H1 (cell line): ENCODE measurements around the gene ACOX1. TPM values are rescaled to one million over a fixed set of nuclear protein-coding genes. Genes with fewer than 3 reads are reported as not detected.

Experiments
- CHD7 ChIP-seq: fragments of 300-600 bp; sonication (generic); IDR thresholded peaks from 2 replicates; pipeline ENCODE4 v1.7.1; 2012; ENCODE audit warnings: low read length, moderate library complexity, mild to moderate bottlenecking, inconsistent platforms; ENCODE audit not compliant: insufficient replicate concordance
- CTBP2 ChIP-seq: IDR thresholded peaks from 2 replicates; pipeline ENCODE4 v1.7.0; 2011; ENCODE audit warnings: borderline replicate concordance, mild to moderate bottlenecking, moderate library complexity, mixed read lengths, low read length; ENCODE audit not compliant: insufficient read depth, insufficient read length
- EGR1 ChIP-seq: IDR thresholded peaks from 2 replicates; pipeline ENCODE4 v1.6.1; 2011; ENCODE audit warnings: low read depth, low read length, borderline replicate concordance
- GABPA ChIP-seq: IDR thresholded peaks from 2 replicates; pipeline ENCODE4 v1.6.1; 2011; ENCODE audit warnings: mild to moderate bottlenecking, low read length, moderate library complexity, borderline replicate concordance; ENCODE audit not compliant: insufficient read depth
- HDAC2 ChIP-seq, 2 experiments: fragments of 300-600 bp in 1 of 2; sonication (generic) in 1 of 2; IDR thresholded peaks; 2 replicates each; pipeline ENCODE4 v1.6.1; 2011 to 2012; ENCODE audit warnings: low read depth in 2 of 2, low read length in 2 of 2, mild to moderate bottlenecking in 2 of 2, moderate library complexity in 2 of 2, borderline replicate concordance in 1 of 2, inconsistent platforms in 1 of 2
- HDAC6 ChIP-seq: IDR thresholded peaks from one replicate; pipeline ENCODE4 v1.7.1; 2012; ENCODE audit warnings: low read depth, mild to moderate bottlenecking, inconsistent platforms, low read length, moderate library complexity
- SAP30 ChIP-seq: fragments of 300-600 bp; sonication (generic); IDR thresholded peaks from 2 replicates; pipeline ENCODE4 v1.7.1; 2012; ENCODE audit warnings: low read length, moderate library complexity, mild to moderate bottlenecking, inconsistent platforms; ENCODE audit not compliant: insufficient read depth, insufficient replicate concordance
- SIN3A ChIP-seq, 2 experiments: IDR thresholded peaks in 1 of 2; conservative IDR thresholded peaks in 1 of 2; 2 replicates each; pipeline ENCODE4 v1.6.1; 2011 to 2012; ENCODE audit warnings: low read length in 2 of 2, improper control_type of control experiment in 1 of 2, low read depth in 1 of 2, mild to moderate bottlenecking in 1 of 2
- TAF7 ChIP-seq: optimal IDR thresholded peaks from 2 replicates; pipeline ENCODE3; 2011; ENCODE audit warnings: low read depth, mild to moderate bottlenecking, inconsistent platforms, low read length, moderate library complexity, borderline replicate concordance
- polyA plus RNA-seq, 7 experiments: library from polyadenylated mRNA; depleted of rRNA in 3 of 7; stranded (reverse) in 5 of 7; unstranded in 2 of 7; fragments of >200 nt in 5 of 7; fragments of 200-250 nt in 2 of 7; gene quantifications; 1 replicate in 5 of 7; 2 replicates in 1 of 7; 4 replicates in 1 of 7; pipeline versions ENCODE4 v1.2.1 to v1.2.3, GENCODE V29; 2011 to 2013; ENCODE audit warnings: missing spikeins in 2 of 7, mixed read lengths in 2 of 7
- total RNA-seq: library from RNA; stranded (reverse); fragmentation: NEBNext Ultra II Directional; extraction: Animal tissue kit (Norgen Biotek cat#: 25700); gene quantifications from 2 replicates; pipeline ENCODE4 v1.2.1, GENCODE V29; 2021

ACOX1 gene
- total and polyA plus RNA-seq, 2 of the 8 experiments (the other 6 are each of a cell fraction or from before 2014, with no cell fraction given), result 10.5 to 30.4 TPM

- TF ChIP-seq CHD7 (no peak), CTBP2 (no peak), SAP30 (no peak), SIN3A (conservative IDR thresholded peaks at IDR 0.05 in 1 of 2, IDR thresholded peaks at IDR 0.05 in 1 of 2; ENCODE audit: low read depth in 1 of 2, low read length in 2 of 2) (no peak), EGR1 (no peak), HDAC6 (no peak), HDAC2 (IDR thresholded peaks at IDR 0.05; ENCODE audit: borderline replicate concordance in 1 of 2, low read depth in 2 of 2, low read length in 2 of 2) (no peak), GABPA (no peak), TAF7 (no peak)
These were observed 82.4 kb downstream of the ACOX1 start, which contains the start of gene TRIM65 (continued) for GRCh38 chr17:75896415-75897159.
